ENCODE measurements around the gene CTNNBL1.

CTNNBL1 gene

GRCh38 chr20:37688093-37688492 is 5.7 kb upstream of the CTNNBL1 start:
- no peak for DNase-seq (ENCODE audit: low read depth)
- TF ChIP-seq, protein P1, sequence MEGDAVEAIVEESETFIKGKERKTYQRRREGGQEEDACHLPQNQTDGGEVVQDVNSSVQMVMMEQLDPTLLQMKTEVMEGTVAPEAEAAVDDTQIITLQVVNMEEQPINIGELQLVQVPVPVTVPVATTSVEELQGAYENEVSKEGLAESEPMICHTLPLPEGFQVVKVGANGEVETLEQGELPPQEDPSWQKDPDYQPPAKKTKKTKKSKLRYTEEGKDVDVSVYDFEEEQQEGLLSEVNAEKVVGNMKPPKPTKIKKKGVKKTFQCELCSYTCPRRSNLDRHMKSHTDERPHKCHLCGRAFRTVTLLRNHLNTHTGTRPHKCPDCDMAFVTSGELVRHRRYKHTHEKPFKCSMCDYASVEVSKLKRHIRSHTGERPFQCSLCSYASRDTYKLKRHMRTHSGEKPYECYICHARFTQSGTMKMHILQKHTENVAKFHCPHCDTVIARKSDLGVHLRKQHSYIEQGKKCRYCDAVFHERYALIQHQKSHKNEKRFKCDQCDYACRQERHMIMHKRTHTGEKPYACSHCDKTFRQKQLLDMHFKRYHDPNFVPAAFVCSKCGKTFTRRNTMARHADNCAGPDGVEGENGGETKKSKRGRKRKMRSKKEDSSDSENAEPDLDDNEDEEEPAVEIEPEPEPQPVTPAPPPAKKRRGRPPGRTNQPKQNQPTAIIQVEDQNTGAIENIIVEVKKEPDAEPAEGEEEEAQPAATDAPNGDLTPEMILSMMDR (conservative IDR thresholded peaks at IDR 0.05; ENCODE audit: control insufficient read depth, insufficient read depth, low read depth, low read length) = no peak
- no peak overlapping the region for H3K4me3 ChIP-seq (ENCODE audit: control insufficient read depth, low read depth, low read length)

DNA sequence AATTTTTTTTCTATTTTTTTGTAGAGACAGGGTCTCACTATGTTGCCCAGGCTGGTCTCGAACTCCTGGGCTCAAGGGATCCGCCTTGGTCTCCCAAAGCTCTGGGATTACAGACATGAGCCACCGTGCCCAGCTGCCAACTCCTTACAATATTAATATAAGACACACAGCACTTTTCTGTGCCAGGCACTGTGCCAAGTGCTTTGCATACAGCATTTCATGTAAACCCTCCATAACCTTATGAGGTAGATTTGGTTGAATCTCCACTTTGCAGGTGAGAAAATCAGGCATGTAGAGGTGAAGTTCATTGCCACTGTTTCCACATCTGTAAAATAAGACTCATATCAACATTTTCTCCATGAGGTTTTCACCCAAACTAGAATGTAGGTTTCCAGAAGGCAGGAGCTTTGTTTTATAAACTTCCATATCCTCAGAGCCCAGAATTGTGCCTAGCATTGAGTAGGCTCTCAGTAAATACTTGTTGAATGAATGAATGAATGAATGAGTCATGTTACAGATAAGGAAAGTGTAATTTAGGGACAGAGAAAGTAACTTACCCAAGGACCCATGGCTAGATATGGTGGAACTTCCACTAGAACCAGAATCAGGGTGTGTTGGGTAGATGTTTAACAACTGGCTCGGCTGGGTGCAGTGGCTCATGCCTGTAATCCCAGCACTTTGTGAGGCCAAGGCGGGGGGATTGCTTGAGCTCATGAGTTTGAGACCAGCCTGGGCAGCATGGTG is 3.0 kb upstream of the CTNNBL1 start:
- TF ChIP-seq, protein P1 (conservative IDR thresholded peaks at IDR 0.05; ENCODE audit: control insufficient read depth, insufficient read depth, low read depth, low read length) = no peak
- no peak overlapping the region for H3K4me3 ChIP-seq (ENCODE audit: control insufficient read depth, low read depth, low read length)
- no peak for DNase-seq (ENCODE audit: low read depth)

- TF ChIP-seq, protein P1 (conservative IDR thresholded peaks at IDR 0.05; ENCODE audit: control insufficient read depth, insufficient read depth, low read depth, low read length) = no peak
- DNase-seq (ENCODE audit: low read depth) = no peak
- H3K4me3 ChIP-seq (ENCODE audit: control insufficient read depth, low read depth, low read length) = no peak overlapping the region
Observed at GRCh38 chr20:37692459-37693166, 1.2 kb upstream of the CTNNBL1 start.

GRCh38 chr20:37693242-37693634 is 592 bp upstream of the CTNNBL1 start:
- TF ChIP-seq, protein P1 (conservative IDR thresholded peaks at IDR 0.05; ENCODE audit: control insufficient read depth, insufficient read depth, low read depth, low read length) = no peak

DNA sequence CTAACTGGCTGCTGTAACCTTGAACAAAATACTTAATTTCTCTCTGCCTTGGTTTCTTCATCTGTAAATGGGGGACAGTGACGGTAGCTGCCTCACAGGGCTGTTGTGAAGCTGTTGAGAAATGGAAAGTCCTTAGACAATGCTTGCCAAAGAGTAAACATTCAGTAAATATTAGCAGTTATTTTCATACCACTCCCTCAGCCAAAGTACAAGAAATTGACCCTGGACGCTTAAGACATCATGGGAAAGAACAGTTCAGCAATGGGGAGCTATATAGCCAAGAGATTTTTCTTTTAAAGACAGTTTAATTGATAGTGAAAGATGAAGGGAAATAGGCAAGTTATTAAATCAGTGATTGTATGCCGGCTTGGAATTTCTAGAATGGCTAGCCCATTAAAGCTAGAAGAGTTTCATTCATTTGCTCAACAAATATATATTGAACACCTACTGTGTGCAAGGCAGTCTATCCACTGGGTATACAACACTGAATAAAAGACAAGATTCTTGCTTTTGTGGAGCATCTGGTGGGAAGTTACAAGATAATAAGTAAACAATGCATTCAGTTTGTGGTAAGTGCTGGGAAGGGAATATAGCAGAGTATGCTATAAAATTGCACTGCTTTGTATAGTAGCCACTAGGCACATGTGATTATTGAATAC is 2.0 kb downstream of the CTNNBL1 start:
- TF ChIP-seq, protein P1 (conservative IDR thresholded peaks at IDR 0.05; ENCODE audit: control insufficient read depth, insufficient read depth, low read depth, low read length) = no peak
- H3K4me3 ChIP-seq (ENCODE audit: control insufficient read depth, low read depth, low read length) = no peak overlapping the region
- no peak for DNase-seq (ENCODE audit: low read depth)

More at GRCh38 chr20:37693242-37693634, 592 bp upstream of the CTNNBL1 start:
- peak; percentile 48 for DNase-seq (ENCODE audit: low read depth)
- H3K4me3 ChIP-seq (ENCODE audit: control insufficient read depth, low read depth, low read length) = peak overlapping the region; percentile 97

DNA sequence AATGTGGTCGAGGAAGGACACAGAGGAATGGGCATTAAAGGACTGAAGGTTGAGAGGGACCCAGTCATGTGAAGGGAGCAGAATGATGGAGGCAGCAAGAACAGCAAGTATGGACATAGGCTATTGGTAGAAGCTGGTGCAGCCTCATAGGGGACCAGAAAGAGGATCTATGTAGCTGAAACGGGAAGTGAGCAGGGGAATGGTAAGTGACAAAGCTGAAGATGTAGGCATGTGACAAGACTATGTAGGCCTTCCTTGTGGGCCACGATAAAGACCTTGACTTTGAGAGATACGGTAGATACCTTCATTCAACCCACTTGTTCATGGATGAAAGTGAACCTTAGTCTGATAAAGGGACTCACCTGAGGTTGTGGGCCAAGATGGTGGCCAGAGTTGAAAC is 3.5 kb downstream of the CTNNBL1 start:
- no peak for DNase-seq (ENCODE audit: low read depth)

More for the DNA sequence above, 3.5 kb downstream of the CTNNBL1 start:
- H3K4me3 ChIP-seq (ENCODE audit: control insufficient read depth, low read depth, low read length) = no peak overlapping the region
- TF ChIP-seq, protein P1 (conservative IDR thresholded peaks at IDR 0.05; ENCODE audit: control insufficient read depth, insufficient read depth, low read depth, low read length) = no peak

Measured in fibroblast of mammary gland (primary cell).